SKM-1 treated with dmso at 0.1 percent for 144 hours (cell line): ENCODE measurements around the gene BLCAP.

Experiments used
- DNase-seq: peaks from one replicate; lab custom pipeline; 2025; ENCODE audit not compliant: unreplicated experiment; lab: John Stamatoyannopoulos, UW

The BLCAP gene

GRCh38 chr20:37530696-37531095 is 3.0 kb upstream of the BLCAP start:
- no peak for DNase-seq

- no peak for DNase-seq
These were observed 2.4 kb upstream of the BLCAP start for GRCh38 chr20:37529968-37530600.

GRCh38 chr20:37529214-37529967 is 1.7 kb upstream of the BLCAP start:
- no peak for DNase-seq

GRCh38 chr20:37528446-37529213 is 954 bp upstream of the BLCAP start:
- no peak for DNase-seq

- no peak for DNase-seq
These were observed 638 bp downstream of the BLCAP start for GRCh38 chr20:37526839-37527637.

- DNase-seq = peak; percentile 27
These were observed 1.3 kb downstream of the BLCAP start for GRCh38 chr20:37526238-37526838.

GRCh38 chr20:37525810-37526209 is 1.9 kb downstream of the BLCAP start:
- DNase-seq = no peak

- no peak for DNase-seq
These were observed 2.6 kb downstream of the BLCAP start for GRCh38 chr20:37524859-37525708.

- DNase-seq = no peak
These were observed 3.6 kb downstream of the BLCAP start for GRCh38 chr20:37523911-37524700.

- DNase-seq = no peak
These were observed 4.7 kb downstream of the BLCAP start for GRCh38 chr20:37523012-37523391.

GRCh38 chr20:37522260-37523011 is 5.2 kb downstream of the BLCAP start:
- DNase-seq = no peak

GRCh38 chr20:37521061-37521771 is 6.5 kb downstream of the BLCAP start, which contains the start of gene NNAT:
TSS of gene NNAT (plus strand) at chr20:37521250. CDS start at chr20:37521332, 82 bp downstream.
- DNase-seq = no peak

- no peak for DNase-seq
These were observed 7.2 kb downstream of the BLCAP start for GRCh38 chr20:37520419-37520955.

GRCh38 chr20:37519508-37520418 is 7.9 kb downstream of the BLCAP start:
- DNase-seq = no peak

- no peak for DNase-seq
These were observed 8.8 kb downstream of the BLCAP start for GRCh38 chr20:37518606-37519507.
